CD4-positive, alpha-beta T cell (primary cell): ENCODE data around the gene NSDHL. TPM values are rescaled to one million over a fixed set of nuclear protein-coding genes. Genes with fewer than 3 reads are reported as not detected.

ENCODE experiments used
- ATAC-seq: fragments of 200-7000 bp; cut with Tn5 transposase; one replicate; pipeline ENCODE4 v1.10.0; 2022; ENCODE audit warnings: mild to moderate bottlenecking; ENCODE audit not compliant: poor library complexity
- CTCF ChIA-PET: fragments of 350-600 bp; sonication (Branson Sonifier 250); formaldehyde crosslinking; loops from one replicate; lab custom pipeline; 2021; ENCODE audit warnings: antibody characterized with exemption, inconsistent platforms; lab: Charles Lee
- POLR2A ChIA-PET: fragments of 350-600 bp; sonication (Branson Sonifier 250); formaldehyde crosslinking; loops from one replicate; lab custom pipeline; 2021; ENCODE audit warnings: antibody characterized with exemption, inconsistent platforms; lab: Charles Lee
- DNase-seq, 14 experiments: peaks; one replicate each; pipeline ENCODE4 v3.0.0-alpha.2; 2013 to 2020; ENCODE audit warnings: mixed read lengths in 2 of 14
- H3K27ac ChIP-seq, 2 donors: one replicate each; pipeline versions ENCODE4 v1.5.1 to v1.7.0; 2013; ENCODE audit warnings: low read length in 2 of 2, low read depth in 1 of 2, mild to moderate bottlenecking in 1 of 2
- H3K27me3 ChIP-seq, 2 experiments: 1 replicate in 1 of 2; 2 replicates in 1 of 2; pipeline versions ENCODE4 v1.6.1 to v1.7.0; 2013; ENCODE audit warnings: low read length in 2 of 2, control low read depth in 1 of 2, mild to moderate bottlenecking in 1 of 2, moderate library complexity in 1 of 2; ENCODE audit not compliant: insufficient read depth in 2 of 2, control insufficient read depth in 1 of 2
- H3K36me3 ChIP-seq: one replicate; pipeline ENCODE4 v1.6.1; 2013; ENCODE audit warnings: low read length, control low read depth; ENCODE audit not compliant: insufficient read depth
- H3K4me1 ChIP-seq: one replicate; pipeline ENCODE4 v1.6.1; 2013; ENCODE audit warnings: low read length, control low read depth; ENCODE audit not compliant: insufficient read depth
- H3K4me3 ChIP-seq: one replicate; pipeline ENCODE4 v1.5.1; 2013; ENCODE audit warnings: mild to moderate bottlenecking, low read length, moderate library complexity
- H3K9me3 ChIP-seq, 2 experiments: 1 replicate in 1 of 2; 2 replicates in 1 of 2; pipeline versions ENCODE4 v1.6.1 to v1.7.0; 2013; ENCODE audit warnings: low read length in 2 of 2, mild to moderate bottlenecking in 2 of 2, control low read depth in 1 of 2, moderate library complexity in 1 of 2; ENCODE audit not compliant: control insufficient read depth in 1 of 2, insufficient read depth in 1 of 2
- H3K27ac Mint-ChIP-seq: one replicate; pipeline ENCODE4 v1.8.0; 2020; ENCODE audit warnings: mixed read lengths
- H3K27me3 Mint-ChIP-seq: one replicate; pipeline ENCODE4 v1.8.0; 2021; ENCODE audit warnings: mixed read lengths
- H3K36me3 Mint-ChIP-seq: one replicate; pipeline ENCODE4 v1.8.0; 2021; ENCODE audit warnings: low read depth, mixed read lengths
- H3K4me1 Mint-ChIP-seq: one replicate; pipeline ENCODE4 v1.8.0; 2021; ENCODE audit warnings: low read depth, mixed read lengths
- H3K4me3 Mint-ChIP-seq: one replicate; pipeline ENCODE4 v1.8.0; 2020; ENCODE audit warnings: mild to moderate bottlenecking, mixed read lengths
- H3K9me3 Mint-ChIP-seq: one replicate; pipeline ENCODE4 v1.8.0; 2020; ENCODE audit warnings: mixed read lengths
- intact Hi-C, 2 experiments: fragments of 100-400 bp; cut with DNase I in 1 of 2; cut with micrococcal nuclease in 1 of 2; formaldehyde crosslinking; loops; one replicate each; pipeline versions ENCODE4 v1.15.1 to v1.9.0; 2023 to 2025; cut with DNase I, micrococcal nuclease
- total RNA-seq, 174 experiments: library from RNA in 2 of 174; stranded (reverse) in 2 of 174; gene quantifications; one replicate each; pipeline ENCODE4 v1.2.3 and lab custom pipeline; 2021 to 2026
- TF ChIP-seq, protein P1 (sequence below): fragments of 200-600 bp; IDR thresholded peaks from one replicate; pipeline ENCODE4 v1.8.0; 2022; ENCODE audit warnings: antibody characterized with exemption, mild to moderate bottlenecking

Gene NSDHL
- total RNA-seq, 2 experiments from 2014 or later = 2.7 to 2.9 TPM

DNA sequence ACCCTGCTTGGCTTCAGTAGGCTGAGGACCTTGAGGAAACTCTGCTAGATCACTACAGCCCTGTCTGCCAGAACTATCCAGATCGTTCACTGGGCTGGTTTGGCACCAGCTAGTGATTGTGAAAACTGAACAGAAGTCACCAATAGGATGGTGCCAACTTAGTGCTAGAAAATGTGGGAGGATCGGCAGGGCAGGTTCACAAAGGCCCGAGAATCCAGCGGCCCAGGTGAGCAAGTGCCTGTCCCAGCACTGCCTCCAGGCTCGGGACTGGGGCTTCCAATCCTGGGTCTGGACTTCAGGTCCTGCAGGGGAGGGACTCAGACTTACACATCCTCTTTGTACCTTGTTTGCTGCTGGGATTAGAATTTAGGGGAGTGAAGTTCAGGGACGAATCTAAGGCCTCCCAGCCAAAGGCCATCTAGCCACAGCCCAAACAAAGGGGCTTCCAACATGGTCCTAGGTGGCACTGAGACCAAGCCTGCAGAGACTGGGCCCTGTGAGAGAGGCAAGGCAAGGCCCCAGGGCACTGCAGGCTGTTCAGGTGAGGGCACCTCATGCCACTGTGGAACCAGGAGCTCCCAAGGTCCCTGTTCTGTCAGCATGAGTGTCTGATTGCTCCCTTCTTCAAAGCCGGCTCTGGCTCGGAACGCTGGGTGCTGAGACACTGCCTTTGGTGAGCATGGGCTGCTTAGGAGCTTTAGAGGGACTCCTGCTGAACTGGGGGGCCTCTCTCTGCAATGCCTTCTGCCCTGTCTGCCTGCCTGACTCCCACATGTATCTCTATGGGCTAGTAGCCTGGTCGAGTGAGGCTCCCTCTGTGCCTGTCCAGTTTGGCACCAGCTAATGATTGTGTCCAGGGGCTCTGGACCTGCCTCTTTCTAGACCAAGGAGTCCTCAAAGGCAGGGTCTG lies 46.3 kb downstream of the NSDHL start:
- H3K4me3 ChIP-seq = no peak overlapping the region
- ATAC-seq (no peak), DNase-seq (no peak)
- TF ChIP-seq, protein P1, sequence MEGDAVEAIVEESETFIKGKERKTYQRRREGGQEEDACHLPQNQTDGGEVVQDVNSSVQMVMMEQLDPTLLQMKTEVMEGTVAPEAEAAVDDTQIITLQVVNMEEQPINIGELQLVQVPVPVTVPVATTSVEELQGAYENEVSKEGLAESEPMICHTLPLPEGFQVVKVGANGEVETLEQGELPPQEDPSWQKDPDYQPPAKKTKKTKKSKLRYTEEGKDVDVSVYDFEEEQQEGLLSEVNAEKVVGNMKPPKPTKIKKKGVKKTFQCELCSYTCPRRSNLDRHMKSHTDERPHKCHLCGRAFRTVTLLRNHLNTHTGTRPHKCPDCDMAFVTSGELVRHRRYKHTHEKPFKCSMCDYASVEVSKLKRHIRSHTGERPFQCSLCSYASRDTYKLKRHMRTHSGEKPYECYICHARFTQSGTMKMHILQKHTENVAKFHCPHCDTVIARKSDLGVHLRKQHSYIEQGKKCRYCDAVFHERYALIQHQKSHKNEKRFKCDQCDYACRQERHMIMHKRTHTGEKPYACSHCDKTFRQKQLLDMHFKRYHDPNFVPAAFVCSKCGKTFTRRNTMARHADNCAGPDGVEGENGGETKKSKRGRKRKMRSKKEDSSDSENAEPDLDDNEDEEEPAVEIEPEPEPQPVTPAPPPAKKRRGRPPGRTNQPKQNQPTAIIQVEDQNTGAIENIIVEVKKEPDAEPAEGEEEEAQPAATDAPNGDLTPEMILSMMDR = no peak
- H3K27ac Mint-ChIP-seq = no peak overlapping the region
- H3K27me3 Mint-ChIP-seq = no peaks in the 10 kb centered on the region
- no peak overlapping the region for H3K27ac ChIP-seq
- no peaks in the 10 kb centered on the region for H3K4me1 Mint-ChIP-seq
- H3K36me3 Mint-ChIP-seq = no peaks in the 10 kb centered on the region
- ChIA-PET CTCF (no interaction called here), POLR2A (no interaction called here)
- intact Hi-C loops = no loop called here
- H3K9me3 Mint-ChIP-seq = no peaks in the 10 kb centered on the region
- H3K4me3 Mint-ChIP-seq = no peak overlapping the region
- H3K36me3 ChIP-seq = no peaks in the 10 kb centered on the region
- peaks cover 11% of the 10 kb centered on the region for H3K4me1 ChIP-seq
- H3K27me3 ChIP-seq = no peaks in the 10 kb centered on the region
- no peaks in the 10 kb centered on the region for H3K9me3 ChIP-seq

DNA sequence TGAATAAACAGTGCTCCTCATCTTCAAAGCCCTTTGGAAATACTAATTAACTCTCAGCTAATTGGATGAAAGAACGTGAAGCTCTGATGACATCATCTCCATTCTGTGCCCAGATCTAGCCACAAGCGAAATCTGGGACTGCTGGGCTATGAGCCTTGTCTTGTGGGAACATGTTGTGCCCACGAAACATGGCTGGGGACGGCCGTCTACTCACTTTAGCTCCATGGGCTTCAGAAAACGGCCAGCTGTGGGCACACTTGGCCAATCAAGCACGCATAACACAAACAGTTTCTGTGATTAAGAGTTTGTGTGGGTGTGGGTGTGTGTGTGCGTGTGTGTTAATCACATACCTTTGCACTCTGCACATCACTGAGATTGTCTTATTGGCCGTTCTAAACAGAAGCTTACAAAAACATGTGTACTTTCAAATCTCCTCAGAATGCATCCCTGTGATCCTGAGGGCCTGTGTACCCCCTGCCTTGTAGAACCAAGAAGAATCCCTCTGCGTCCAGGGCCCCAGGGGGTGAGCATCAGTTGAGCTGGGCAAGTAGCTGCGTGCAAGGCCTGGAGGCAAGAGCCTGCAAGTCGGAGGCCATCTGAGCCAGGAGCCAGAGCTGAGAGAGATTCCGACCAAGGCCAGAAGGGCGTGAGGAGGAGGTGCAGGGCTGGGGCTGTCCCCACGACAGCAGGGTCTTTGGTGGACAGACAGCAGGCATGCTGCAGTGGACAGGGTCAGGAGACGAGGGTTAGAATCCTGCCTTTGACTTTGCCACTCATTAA lies 48.3 kb downstream of the NSDHL start:
- H3K36me3 ChIP-seq = no peaks in the 10 kb centered on the region
- H3K4me3 ChIP-seq = no peak overlapping the region
- no peak for ATAC-seq
- no peaks in the 10 kb centered on the region for H3K27me3 ChIP-seq
- no peak overlapping the region for H3K27ac ChIP-seq
- ChIA-PET POLR2A (no interaction called here), CTCF (no interaction called here)
- Mint-ChIP-seq H3K4me3 (no peak overlapping the region), H3K27me3 (no peaks in the 10 kb centered on the region), H3K9me3 (no peaks in the 10 kb centered on the region), H3K27ac (no peak overlapping the region), H3K36me3 (no peaks in the 10 kb centered on the region), H3K4me1 (no peaks in the 10 kb centered on the region)
- intact Hi-C loops = no loop called here
- H3K4me1 ChIP-seq = no peaks in the 10 kb centered on the region
- TF ChIP-seq, protein P1 = no peak
- DNase-seq = no peak
- no peaks in the 10 kb centered on the region for H3K9me3 ChIP-seq

DNA sequence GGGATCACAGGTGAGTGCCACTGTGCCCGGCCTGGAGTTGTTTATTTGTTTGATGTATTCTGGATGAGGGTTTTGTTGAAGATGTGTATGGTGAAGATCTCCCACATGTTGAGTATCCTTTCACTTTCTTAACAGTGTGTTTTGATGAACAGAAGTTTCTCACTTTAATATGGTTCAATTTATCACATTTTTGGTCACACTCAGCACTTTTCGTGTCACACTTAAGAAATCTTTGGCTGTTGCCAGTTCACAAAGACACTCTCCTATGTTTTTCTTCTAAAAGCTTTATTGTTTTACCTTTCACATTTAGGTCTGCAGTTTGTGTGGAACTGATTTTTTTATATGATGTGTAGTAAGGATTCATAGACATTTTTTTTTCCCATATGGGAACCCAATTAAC lies 50.4 kb downstream of the NSDHL start:
- no peaks in the 10 kb centered on the region for H3K4me1 ChIP-seq
- Mint-ChIP-seq H3K36me3 (no peaks in the 10 kb centered on the region), H3K27ac (no peak overlapping the region), H3K9me3 (no peaks in the 10 kb centered on the region), H3K4me3 (no peak overlapping the region), H3K4me1 (no peaks in the 10 kb centered on the region), H3K27me3 (no peaks in the 10 kb centered on the region)
- CTCF ChIA-PET = no interaction called here
- DNase-seq (no peak), ATAC-seq (no peak)
- POLR2A ChIA-PET = no interaction called here
- H3K4me3 ChIP-seq = no peak overlapping the region
- H3K27ac ChIP-seq = no peak overlapping the region
- intact Hi-C loops = no loop called here
- TF ChIP-seq, protein P1 = no peak
- no peaks in the 10 kb centered on the region for H3K27me3 ChIP-seq
- H3K9me3 ChIP-seq = no peaks in the 10 kb centered on the region
- H3K36me3 ChIP-seq = no peaks in the 10 kb centered on the region
